ENCODE results near the gene SEMA6B.

SEMA6B gene

DNA sequence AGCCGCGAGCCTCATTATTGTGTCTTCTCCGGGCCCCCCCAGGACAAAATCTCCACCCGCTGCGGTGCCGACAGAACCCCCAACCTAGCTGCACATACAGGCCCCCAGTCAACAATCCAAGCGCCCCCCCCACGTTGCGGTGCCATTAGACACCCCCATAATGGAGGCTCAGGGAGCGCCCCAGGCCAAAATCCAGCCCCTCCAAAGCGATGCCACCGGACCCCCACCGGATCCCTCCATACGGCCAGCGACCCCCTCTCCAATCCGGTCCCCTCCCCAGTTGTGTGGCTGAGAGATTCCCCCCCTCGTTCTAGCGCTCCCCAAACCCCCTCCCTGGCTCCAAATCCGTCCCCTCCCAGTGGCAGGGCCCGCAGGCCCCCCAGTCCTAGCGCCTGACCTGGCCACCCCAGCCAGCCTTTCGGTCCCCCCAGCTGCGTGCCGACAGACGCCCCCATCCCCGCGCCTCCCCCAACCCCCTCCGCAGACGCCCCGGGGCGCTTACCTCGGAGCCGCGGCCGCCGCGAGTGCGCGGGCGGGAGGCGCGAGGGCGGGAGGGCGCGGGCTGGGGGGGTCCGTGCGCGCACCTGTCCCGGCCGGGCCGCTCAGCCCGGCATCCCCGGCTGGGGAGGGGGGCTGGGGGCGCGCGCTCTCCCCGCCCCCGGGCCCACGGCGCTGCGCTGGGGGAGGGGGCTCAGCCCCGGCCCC is 21.6 kb upstream of the SEMA6B start:
- peaks cover 0 to 4% of the 10 kb centered on the region in 2 donors for H3K4me1 ChIP-seq (ENCODE audit: control insufficient read depth in 2 of 2, insufficient read depth in 2 of 2, low read length in 2 of 2)
- H3K4me3 ChIP-seq (ENCODE audit: low read length in 2 of 2) = no peak overlapping the region
- H3K27ac ChIP-seq (ENCODE audit: low read depth in 2 of 2, low read length in 2 of 2) = no peak overlapping the region
- H3K9me3 ChIP-seq (ENCODE audit: control insufficient read depth in 2 of 2, low read length in 2 of 2) = no peaks in the 10 kb centered on the region
- H3K27me3 ChIP-seq (ENCODE audit: control insufficient read depth in 2 of 2, insufficient read depth in 2 of 2, low read length in 2 of 2) = peaks cover 48 to 62% of the 10 kb centered on the region in 2 donors
- H3K36me3 ChIP-seq (ENCODE audit: control insufficient read depth in 2 of 2, insufficient read depth in 2 of 2, low read length in 2 of 2) = no peaks in the 10 kb centered on the region
- no peak overlapping the region for H3K9ac ChIP-seq (ENCODE audit: low read depth in 1 of 2, low read length in 2 of 2)

DNA sequence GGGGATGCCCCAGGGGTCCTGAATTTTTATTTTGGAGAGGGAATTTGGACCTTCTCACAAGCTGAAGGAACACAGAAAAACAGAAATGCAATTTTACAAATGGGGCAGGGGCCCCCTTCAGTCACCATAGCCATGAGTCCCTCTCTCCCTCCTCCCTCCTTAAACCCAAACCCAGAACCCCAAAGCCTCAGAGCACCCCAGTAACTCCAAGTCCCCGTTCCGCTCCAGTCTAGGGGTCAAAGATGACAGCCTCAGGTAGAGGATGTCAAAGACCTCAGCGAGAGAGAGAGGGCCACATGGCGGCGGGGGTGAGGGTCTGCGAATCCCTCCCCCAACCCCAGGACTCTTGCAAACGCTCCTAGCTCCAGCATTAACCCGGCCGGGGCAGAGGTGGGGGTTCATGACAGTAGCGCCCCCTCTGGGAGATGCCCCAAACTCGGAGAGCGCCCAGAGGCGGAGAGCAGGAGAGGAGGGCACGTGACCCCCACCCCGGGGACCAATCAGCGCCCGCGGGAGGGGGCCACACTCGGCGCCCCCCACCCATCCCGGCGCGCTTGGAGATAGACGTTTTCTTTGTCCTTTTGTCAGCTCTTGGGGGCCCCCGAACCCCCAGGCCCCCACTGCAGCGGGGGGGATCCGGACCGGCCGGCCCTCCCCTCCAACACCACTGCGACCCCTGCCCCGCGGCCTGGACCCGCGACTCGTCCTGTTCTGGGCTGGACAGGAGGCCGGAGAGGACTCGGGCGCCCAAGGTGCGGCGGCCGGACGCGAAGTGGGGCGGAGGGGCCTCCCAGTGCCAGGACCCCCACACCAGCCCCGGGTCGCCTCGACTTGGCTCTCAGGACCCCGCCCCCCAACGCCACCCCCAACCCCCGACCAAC is 20.8 kb upstream of the SEMA6B start:
- no peaks in the 10 kb centered on the region for H3K36me3 ChIP-seq (ENCODE audit: control insufficient read depth in 2 of 2, insufficient read depth in 2 of 2, low read length in 2 of 2)
- no peaks in the 10 kb centered on the region for H3K9me3 ChIP-seq (ENCODE audit: control insufficient read depth in 2 of 2, low read length in 2 of 2)
- no peak overlapping the region for H3K27ac ChIP-seq (ENCODE audit: low read depth in 2 of 2, low read length in 2 of 2)
- H3K9ac ChIP-seq (ENCODE audit: low read depth in 1 of 2, low read length in 2 of 2) = no peak overlapping the region
- H3K27me3 ChIP-seq (ENCODE audit: control insufficient read depth in 2 of 2, insufficient read depth in 2 of 2, low read length in 2 of 2) = peaks cover 45 to 61% of the 10 kb centered on the region in 2 donors
- peaks cover 0 to 4% of the 10 kb centered on the region in 2 donors for H3K4me1 ChIP-seq (ENCODE audit: control insufficient read depth in 2 of 2, insufficient read depth in 2 of 2, low read length in 2 of 2)
- no peak overlapping the region for H3K4me3 ChIP-seq (ENCODE audit: low read length in 2 of 2)

DNA sequence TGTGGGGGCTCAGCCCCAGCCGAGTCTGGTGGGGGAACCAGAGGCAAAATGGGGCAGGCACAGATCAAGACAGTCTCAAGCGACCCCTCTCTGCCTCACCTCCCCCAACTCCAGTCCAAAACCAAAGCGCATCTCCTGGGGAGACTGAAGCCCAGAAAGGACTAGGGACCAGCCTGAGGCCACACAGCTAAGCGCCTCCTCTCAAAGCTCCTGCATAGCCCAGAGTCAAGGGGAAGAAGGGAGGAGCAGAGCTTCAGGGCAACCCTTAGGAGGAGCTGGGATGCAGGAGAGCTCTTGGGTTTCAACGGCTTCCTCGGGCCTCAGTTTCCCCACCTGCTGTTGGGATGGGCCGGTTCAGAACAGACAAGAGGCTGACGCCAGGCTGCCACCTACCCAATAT is 19.9 kb upstream of the SEMA6B start:
- Histone ChIP-seq H3K27ac (ENCODE audit: low read depth in 2 of 2, low read length in 2 of 2) (no peak overlapping the region), H3K9me3 (ENCODE audit: control insufficient read depth in 2 of 2, low read length in 2 of 2) (no peaks in the 10 kb centered on the region)

DNA sequence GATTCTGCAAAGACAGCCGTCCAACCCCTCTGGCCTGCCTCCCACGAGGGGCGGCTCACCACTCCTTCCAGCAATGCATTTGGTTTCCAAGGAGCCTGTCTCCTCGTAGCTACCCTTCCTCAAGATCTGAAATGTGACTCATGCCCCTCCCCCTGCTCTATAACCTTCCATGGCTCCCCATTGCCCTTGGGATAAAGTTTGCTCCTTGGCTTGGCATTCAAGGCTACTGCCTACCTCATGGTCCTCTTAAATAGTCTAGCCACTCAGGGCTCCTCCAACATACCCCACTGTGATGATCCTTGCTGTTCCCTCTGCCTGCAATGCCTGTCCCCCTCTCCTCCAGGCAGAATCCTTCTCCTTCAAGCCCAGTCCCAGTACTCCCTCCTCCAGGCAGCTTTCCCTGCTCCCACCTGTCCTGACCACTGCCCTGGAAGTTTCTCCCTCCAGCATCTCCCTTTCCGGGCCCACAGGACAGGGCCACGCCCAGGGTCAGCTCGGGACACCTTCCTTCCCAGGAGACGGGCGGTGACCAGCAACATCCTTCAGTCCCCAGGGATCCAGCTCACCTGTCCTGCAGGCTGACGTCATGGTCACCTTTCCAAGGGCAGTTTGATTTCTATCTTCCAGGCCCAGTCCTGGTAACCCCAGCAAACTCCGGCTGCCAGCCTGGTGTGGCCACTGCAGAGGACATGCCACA is 19.2 kb upstream of the SEMA6B start:
- Histone ChIP-seq H3K9me3 (ENCODE audit: control insufficient read depth in 2 of 2, low read length in 2 of 2) (no peaks in the 10 kb centered on the region), H3K9ac (ENCODE audit: low read depth in 1 of 2, low read length in 2 of 2) (no peak overlapping the region), H3K27ac (ENCODE audit: low read depth in 2 of 2, low read length in 2 of 2) (no peak overlapping the region), H3K36me3 (ENCODE audit: control insufficient read depth in 2 of 2, insufficient read depth in 2 of 2, low read length in 2 of 2) (no peaks in the 10 kb centered on the region), H3K4me1 (ENCODE audit: control insufficient read depth in 2 of 2, insufficient read depth in 2 of 2, low read length in 2 of 2) (no peaks in the 10 kb centered on the region), H3K4me3 (ENCODE audit: low read length in 2 of 2) (no peak overlapping the region), H3K27me3 (ENCODE audit: control insufficient read depth in 2 of 2, insufficient read depth in 2 of 2, low read length in 2 of 2) (peaks cover 41 to 51% of the 10 kb centered on the region in 2 donors)

More for the DNA sequence above, 19.9 kb upstream of the SEMA6B start:
- H3K9ac ChIP-seq (ENCODE audit: low read depth in 1 of 2, low read length in 2 of 2) = no peak overlapping the region
- H3K27me3 ChIP-seq (ENCODE audit: control insufficient read depth in 2 of 2, insufficient read depth in 2 of 2, low read length in 2 of 2) = peaks cover 41 to 55% of the 10 kb centered on the region in 2 donors
- no peak overlapping the region for H3K4me3 ChIP-seq (ENCODE audit: low read length in 2 of 2)
- H3K36me3 ChIP-seq (ENCODE audit: control insufficient read depth in 2 of 2, insufficient read depth in 2 of 2, low read length in 2 of 2) = no peaks in the 10 kb centered on the region
- H3K4me1 ChIP-seq (ENCODE audit: control insufficient read depth in 2 of 2, insufficient read depth in 2 of 2, low read length in 2 of 2) = peaks cover 0 to 2% of the 10 kb centered on the region in 2 donors

DNA sequence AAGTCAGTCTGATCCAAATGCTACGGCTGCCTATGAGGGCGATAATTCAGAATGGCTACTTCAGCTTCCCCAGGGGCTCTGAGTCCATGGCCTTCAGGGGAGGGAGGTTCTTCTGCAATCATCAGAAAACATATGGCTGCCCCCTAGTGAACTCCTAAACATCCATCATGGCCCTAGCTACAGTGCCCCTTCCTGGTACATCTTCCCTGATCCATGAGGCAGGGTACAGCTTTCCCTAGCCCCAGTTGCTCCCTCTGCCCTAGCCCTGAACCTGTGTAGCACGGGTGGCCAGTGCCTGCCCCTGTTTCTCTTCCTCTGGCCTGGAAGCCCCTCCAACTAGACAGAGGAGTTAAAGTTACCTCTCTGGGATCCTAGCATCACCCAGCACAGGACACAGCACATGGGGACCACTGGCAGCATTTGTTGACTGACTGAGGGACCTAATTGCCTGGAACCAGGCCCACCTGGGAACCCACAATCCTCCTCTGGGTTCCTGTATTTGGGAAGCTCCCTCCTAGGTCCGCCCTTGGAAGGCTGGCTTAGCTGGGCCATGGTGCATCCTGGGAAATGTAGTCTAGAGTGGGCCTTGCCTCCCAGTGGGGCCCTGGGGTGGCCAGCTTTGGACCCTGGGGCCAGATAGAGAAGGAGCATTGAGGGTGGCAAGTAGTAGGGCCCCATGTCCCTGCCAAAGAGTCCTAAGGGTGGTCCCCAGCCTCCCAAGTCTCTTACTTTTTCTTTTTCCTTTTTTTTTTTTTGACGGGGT is 17.7 kb upstream of the SEMA6B start:
- no peaks in the 10 kb centered on the region for H3K9me3 ChIP-seq (ENCODE audit: control insufficient read depth in 2 of 2, low read length in 2 of 2)
- H3K27me3 ChIP-seq (ENCODE audit: control insufficient read depth in 2 of 2, insufficient read depth in 2 of 2, low read length in 2 of 2) = peaks cover 42 to 43% of the 10 kb centered on the region in 2 donors

DNA sequence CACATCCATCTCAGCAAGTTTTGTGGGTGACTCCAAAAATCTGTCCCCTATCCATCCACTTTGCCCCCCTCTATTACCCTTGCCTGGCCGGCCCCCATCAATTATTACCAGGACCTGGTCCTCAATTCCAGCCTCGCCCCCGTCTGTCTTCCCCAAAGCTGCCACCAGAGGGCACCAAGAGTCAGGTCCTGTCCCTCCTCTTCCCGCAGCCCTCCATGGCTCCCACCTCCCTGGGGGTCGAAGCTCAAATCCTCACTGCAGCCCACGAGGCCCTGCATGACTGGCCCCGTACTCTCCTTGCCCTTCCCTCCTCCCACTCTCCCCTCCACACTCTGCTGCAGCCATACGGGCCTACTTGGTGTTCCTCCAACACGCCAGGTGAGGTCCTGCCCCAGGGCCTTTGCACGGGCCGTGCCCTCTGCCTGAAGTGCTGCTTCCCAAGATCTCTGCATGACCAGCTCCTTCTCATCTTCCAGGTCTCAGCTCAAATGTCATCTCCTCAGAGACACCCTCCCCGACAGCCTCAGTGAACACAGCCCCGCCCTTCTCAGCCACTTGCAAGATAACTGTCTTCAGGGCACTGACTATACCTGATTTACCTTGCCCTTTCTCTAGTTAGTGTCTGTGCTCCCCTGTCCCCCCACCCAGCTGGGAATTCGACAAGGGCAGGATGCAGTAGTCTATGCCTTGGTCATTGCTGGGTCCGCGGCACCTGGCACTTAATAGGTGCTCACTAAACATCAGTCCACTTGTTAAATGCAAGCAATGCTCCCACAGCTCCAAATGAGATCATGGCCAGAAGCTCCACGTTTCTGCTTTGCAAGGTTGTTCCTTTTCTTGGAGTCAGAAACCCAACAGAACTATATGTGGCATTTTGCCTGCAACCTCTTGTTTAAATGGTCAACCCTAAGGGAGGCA is 16.8 kb upstream of the SEMA6B start:
- Histone ChIP-seq H3K9me3 (ENCODE audit: control insufficient read depth in 2 of 2, low read length in 2 of 2) (no peaks in the 10 kb centered on the region), H3K36me3 (ENCODE audit: control insufficient read depth in 2 of 2, insufficient read depth in 2 of 2, low read length in 2 of 2) (no peaks in the 10 kb centered on the region), H3K27ac (ENCODE audit: low read depth in 2 of 2, low read length in 2 of 2) (no peak overlapping the region), H3K27me3 (ENCODE audit: control insufficient read depth in 2 of 2, insufficient read depth in 2 of 2, low read length in 2 of 2) (peaks cover 37 to 38% of the 10 kb centered on the region in 2 donors), H3K4me3 (ENCODE audit: low read length in 2 of 2) (no peak overlapping the region), H3K9ac (ENCODE audit: low read depth in 1 of 2, low read length in 2 of 2) (no peak overlapping the region), H3K4me1 (ENCODE audit: control insufficient read depth in 2 of 2, insufficient read depth in 2 of 2, low read length in 2 of 2) (no peaks in the 10 kb centered on the region)

More for the DNA sequence above, 17.7 kb upstream of the SEMA6B start:
- H3K4me3 ChIP-seq (ENCODE audit: low read length in 2 of 2) = no peak overlapping the region
- no peaks in the 10 kb centered on the region for H3K4me1 ChIP-seq (ENCODE audit: control insufficient read depth in 2 of 2, insufficient read depth in 2 of 2, low read length in 2 of 2)
- no peaks in the 10 kb centered on the region for H3K36me3 ChIP-seq (ENCODE audit: control insufficient read depth in 2 of 2, insufficient read depth in 2 of 2, low read length in 2 of 2)
- H3K27ac ChIP-seq (ENCODE audit: low read depth in 2 of 2, low read length in 2 of 2) = no peak overlapping the region
- no peak overlapping the region for H3K9ac ChIP-seq (ENCODE audit: low read depth in 1 of 2, low read length in 2 of 2)

DNA sequence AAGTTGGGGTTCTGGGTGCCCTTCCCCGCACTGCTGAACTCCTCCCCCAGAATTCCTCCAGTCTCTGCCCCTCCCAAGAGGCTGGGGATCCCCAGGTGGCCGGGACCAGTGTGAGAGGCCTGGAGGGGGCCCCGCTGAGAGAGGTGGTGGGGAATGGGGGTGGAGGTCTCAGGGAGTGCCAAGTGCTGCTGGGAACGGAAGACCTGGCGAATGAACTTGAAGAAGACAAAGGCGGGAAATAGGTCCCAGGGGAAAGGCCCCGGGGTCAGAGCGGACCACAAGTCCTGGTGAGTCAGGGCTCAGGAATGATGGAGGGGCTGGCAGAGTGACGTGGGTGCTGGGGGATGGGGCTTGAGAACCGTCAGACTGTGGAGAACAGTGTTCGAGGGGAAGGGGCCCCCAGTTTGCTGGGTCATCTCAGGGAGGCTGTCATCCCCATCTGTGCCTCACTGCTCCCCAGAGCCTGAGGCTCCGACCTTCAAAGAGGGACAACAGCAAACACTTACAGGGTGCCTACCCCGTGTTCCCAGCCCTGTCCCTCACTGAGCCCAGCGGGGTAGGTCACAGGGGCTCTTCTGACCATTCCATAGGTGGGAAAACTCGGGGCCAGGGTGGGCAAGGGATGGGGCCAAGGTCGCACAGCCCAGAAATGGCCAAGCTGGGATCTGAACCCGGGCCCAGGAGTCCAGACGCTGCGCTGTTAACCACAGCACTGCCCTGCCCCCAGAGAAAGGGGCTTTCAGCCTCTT is 16.0 kb upstream of the SEMA6B start:
- Histone ChIP-seq H3K27me3 (ENCODE audit: control insufficient read depth in 2 of 2, insufficient read depth in 2 of 2, low read length in 2 of 2) (peaks cover 37 to 39% of the 10 kb centered on the region in 2 donors), H3K4me1 (ENCODE audit: control insufficient read depth in 2 of 2, insufficient read depth in 2 of 2, low read length in 2 of 2) (no peaks in the 10 kb centered on the region), H3K9me3 (ENCODE audit: control insufficient read depth in 2 of 2, low read length in 2 of 2) (no peaks in the 10 kb centered on the region), H3K4me3 (ENCODE audit: low read length in 2 of 2) (no peak overlapping the region), H3K9ac (ENCODE audit: low read depth in 1 of 2, low read length in 2 of 2) (no peak overlapping the region), H3K27ac (ENCODE audit: low read depth in 2 of 2, low read length in 2 of 2) (no peak overlapping the region), H3K36me3 (ENCODE audit: control insufficient read depth in 2 of 2, insufficient read depth in 2 of 2, low read length in 2 of 2) (no peaks in the 10 kb centered on the region)

DNA sequence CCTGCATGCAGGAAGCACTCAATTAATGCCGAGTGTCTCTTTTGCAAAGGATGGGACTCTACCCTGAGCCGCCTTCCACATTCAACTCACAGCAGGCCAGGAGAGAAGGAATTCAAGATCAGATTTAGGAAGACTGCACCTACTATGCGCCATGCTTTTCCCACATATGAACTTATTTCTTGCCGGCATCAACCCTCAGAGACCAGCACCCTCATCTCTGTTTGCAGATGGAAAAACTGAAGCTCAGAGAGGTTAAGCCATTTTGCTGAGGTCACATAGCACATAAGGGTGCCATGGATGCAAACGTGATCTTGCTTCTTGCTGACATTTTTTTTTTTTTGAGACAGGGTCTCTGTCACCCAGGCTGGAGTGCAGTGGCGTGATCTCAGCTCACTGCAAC is 14.2 kb upstream of the SEMA6B start:
- Histone ChIP-seq H3K9me3 (ENCODE audit: control insufficient read depth in 2 of 2, low read length in 2 of 2) (no peaks in the 10 kb centered on the region), H3K4me3 (ENCODE audit: low read length in 2 of 2) (no peak overlapping the region), H3K27me3 (ENCODE audit: control insufficient read depth in 2 of 2, insufficient read depth in 2 of 2, low read length in 2 of 2) (peaks cover 23 to 25% of the 10 kb centered on the region in 2 donors), H3K4me1 (ENCODE audit: control insufficient read depth in 2 of 2, insufficient read depth in 2 of 2, low read length in 2 of 2) (no peaks in the 10 kb centered on the region), H3K36me3 (ENCODE audit: control insufficient read depth in 2 of 2, insufficient read depth in 2 of 2, low read length in 2 of 2) (no peaks in the 10 kb centered on the region), H3K9ac (ENCODE audit: low read depth in 1 of 2, low read length in 2 of 2) (no peak overlapping the region), H3K27ac (ENCODE audit: low read depth in 2 of 2, low read length in 2 of 2) (no peak overlapping the region)

Data from mucosa of rectum (tissue), 2 donors.